Endothelial cell (in vitro differentiated cells): ENCODE measurements around the gene PTPN9. TPM values are rescaled to one million over a fixed set of nuclear protein-coding genes. Genes with fewer than 3 reads are reported as not detected.

Source experiments
- DNase-seq: peaks from one replicate; pipeline ENCODE4 v3.0.0; 2021; ENCODE audit warnings: low spot score
- H3K27ac Mint-ChIP-seq: one replicate; pipeline ENCODE4 v1.8.0; 2021; ENCODE audit warnings: mixed read lengths, inconsistent platforms; ENCODE audit not compliant: unreplicated experiment
- H3K27me3 Mint-ChIP-seq: one replicate; pipeline ENCODE4 v1.8.0; 2021; ENCODE audit warnings: mild to moderate bottlenecking, moderate library complexity, mixed read lengths, inconsistent platforms; ENCODE audit not compliant: unreplicated experiment
- H3K36me3 Mint-ChIP-seq: one replicate; pipeline ENCODE4 v1.8.0; 2021; ENCODE audit warnings: mild to moderate bottlenecking, low read depth, mixed read lengths, inconsistent platforms; ENCODE audit not compliant: unreplicated experiment
- H3K4me1 Mint-ChIP-seq: one replicate; pipeline ENCODE4 v1.8.0; 2021; ENCODE audit warnings: mild to moderate bottlenecking, mixed read lengths, inconsistent platforms; ENCODE audit not compliant: unreplicated experiment
- H3K4me3 Mint-ChIP-seq: one replicate; pipeline ENCODE4 v1.8.0; 2021; ENCODE audit warnings: mild to moderate bottlenecking, mixed read lengths, inconsistent platforms; ENCODE audit not compliant: unreplicated experiment
- H3K9me3 Mint-ChIP-seq: one replicate; pipeline ENCODE4 v1.8.0; 2021; ENCODE audit warnings: mixed read lengths, inconsistent platforms; ENCODE audit not compliant: unreplicated experiment
- total RNA-seq: library from RNA; stranded (reverse); fragmentation: NEBNext Ultra II Directional; extraction: Animal tissue kit (Norgen Biotek cat#: 25700); gene quantifications from one replicate; pipeline ENCODE4 v1.2.1, GENCODE V29; 2021; ENCODE audit not compliant: unreplicated experiment
- TF ChIP-seq, protein P1 (sequence below): fragments of 200-600 bp; sonication (generic); IDR thresholded peaks from one replicate; pipeline ENCODE4 v1.5.0; 2021; ENCODE audit warnings: antibody characterized with exemption; ENCODE audit not compliant: unreplicated experiment

The PTPN9 gene
- total RNA-seq, 1 donor from 2014 or later = 41.9 TPM

DNA sequence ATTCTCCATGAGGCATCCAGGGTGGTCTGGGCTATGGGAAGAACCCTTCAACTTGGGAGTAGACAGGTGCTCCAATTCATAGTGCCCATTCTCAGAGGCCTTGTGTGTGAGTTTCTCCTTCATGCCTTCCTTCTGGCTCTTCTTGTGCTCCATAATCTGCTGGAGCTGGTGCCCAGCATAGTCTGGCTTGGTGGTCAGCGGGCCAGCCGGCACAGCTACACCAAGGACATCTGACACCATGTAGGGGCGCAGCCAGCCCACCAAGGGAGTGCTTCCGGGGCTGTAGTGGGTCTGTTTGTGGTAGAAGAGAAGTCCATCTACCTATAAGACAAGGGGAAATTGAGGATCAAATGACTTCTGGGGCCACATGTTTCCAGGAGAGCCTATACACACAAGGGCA lies 19.2 kb upstream of the PTPN9 start:
- DNase-seq = no peak
- Mint-ChIP-seq H3K27ac (no peak overlapping the region), H3K9me3 (no peaks in the 10 kb centered on the region), H3K4me1 (peaks cover 21% of the 10 kb centered on the region), H3K27me3 (peaks cover 4% of the 10 kb centered on the region), H3K36me3 (peaks cover 30% of the 10 kb centered on the region), H3K4me3 (no peak overlapping the region)
- TF ChIP-seq, protein P1, sequence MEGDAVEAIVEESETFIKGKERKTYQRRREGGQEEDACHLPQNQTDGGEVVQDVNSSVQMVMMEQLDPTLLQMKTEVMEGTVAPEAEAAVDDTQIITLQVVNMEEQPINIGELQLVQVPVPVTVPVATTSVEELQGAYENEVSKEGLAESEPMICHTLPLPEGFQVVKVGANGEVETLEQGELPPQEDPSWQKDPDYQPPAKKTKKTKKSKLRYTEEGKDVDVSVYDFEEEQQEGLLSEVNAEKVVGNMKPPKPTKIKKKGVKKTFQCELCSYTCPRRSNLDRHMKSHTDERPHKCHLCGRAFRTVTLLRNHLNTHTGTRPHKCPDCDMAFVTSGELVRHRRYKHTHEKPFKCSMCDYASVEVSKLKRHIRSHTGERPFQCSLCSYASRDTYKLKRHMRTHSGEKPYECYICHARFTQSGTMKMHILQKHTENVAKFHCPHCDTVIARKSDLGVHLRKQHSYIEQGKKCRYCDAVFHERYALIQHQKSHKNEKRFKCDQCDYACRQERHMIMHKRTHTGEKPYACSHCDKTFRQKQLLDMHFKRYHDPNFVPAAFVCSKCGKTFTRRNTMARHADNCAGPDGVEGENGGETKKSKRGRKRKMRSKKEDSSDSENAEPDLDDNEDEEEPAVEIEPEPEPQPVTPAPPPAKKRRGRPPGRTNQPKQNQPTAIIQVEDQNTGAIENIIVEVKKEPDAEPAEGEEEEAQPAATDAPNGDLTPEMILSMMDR = no peak

DNA sequence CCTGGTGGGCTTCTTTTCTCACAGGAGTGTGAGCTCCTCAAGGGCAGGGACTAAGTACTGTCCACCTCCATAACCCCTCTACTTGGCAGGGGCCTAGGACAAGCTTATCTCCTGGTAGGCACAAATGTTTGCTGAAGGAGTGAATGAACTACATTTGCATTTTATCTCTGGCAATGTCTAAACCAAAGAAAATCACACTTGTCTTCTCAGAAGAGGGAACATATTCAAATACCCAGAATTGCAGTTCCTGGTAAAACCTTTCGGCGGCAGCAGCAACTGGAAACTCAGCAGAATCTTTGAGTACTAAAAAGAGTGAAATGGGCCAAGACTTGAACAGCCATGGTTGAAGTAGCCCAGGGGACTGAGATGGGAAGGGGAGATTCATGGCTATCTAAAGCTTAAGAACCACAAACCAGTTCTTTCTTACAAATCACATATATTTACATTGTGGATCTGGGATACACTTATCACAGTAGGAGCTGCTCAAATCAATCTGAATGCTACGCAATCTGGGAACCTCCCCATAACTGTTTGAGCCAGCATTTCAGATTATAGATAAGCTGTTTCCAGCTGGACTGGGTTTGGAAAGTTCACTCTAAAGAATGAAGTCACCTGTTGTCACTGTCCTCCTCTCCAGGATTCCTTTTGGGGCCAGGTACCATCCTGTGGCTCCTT lies 18.7 kb upstream of the PTPN9 start:
- Mint-ChIP-seq H3K27ac (no peak overlapping the region), H3K4me3 (no peak overlapping the region), H3K36me3 (peaks cover 30% of the 10 kb centered on the region), H3K4me1 (peaks cover 21% of the 10 kb centered on the region), H3K9me3 (no peaks in the 10 kb centered on the region), H3K27me3 (peaks cover 4% of the 10 kb centered on the region)
- TF ChIP-seq, protein P1 = peak; percentile 57
- DNase-seq = peak; percentile 20

DNA sequence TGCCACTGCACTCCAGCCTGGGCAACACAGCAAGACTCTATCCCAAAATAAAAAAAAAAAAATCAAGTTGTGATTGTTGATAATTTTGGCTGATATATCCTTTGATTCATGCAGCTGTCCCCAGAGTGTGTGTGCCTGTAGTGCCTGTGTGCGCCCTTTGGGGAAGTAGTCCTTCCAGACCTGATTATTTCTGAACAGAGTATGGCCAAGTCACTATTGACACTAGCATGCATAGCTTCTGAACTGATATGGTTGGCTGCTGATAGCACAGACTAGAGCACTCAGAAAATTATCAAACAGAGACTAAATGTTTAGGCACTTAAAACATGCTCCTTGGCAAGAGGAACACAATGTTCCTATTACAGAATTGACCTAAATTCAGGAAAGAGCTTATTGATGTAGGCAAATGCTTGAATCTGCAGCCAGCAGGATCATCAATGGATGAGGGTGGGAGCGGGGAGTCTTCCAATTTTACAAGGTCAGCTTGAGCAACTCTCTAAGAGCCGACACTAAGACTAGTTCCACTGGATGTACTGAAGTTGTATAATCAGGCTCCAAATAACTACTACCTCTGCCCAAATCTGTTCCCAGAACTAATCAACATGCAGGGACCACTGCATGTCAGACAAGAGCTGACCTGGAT lies 17.7 kb upstream of the PTPN9 start:
- DNase-seq = no peak
- no peak overlapping the region for H3K27ac Mint-ChIP-seq
- H3K27me3 Mint-ChIP-seq = peaks cover 4% of the 10 kb centered on the region
- H3K36me3 Mint-ChIP-seq = peaks cover 33% of the 10 kb centered on the region
- H3K4me1 Mint-ChIP-seq = peaks cover 21% of the 10 kb centered on the region
- H3K4me3 Mint-ChIP-seq = no peak overlapping the region
- no peaks in the 10 kb centered on the region for H3K9me3 Mint-ChIP-seq
- TF ChIP-seq, protein P1 = no peak

DNA sequence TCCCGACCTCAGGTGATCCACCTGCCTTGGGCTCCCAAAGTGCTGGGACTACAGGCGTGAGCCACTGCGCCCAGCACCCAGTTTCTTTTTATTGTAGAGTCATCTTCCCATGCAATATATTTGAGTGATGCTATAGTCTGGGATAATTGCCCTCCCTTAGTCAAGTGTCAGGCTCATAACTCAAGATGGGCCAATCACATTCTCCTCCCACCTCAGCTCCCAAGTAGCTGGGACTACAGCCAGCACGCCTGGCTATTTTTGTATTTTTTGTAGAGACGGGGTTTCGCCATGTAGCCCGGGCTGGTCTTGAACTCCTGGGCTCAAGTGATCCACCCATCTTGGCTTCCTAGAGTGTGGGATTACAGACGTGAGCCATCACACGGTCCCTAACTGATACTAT lies 15.2 kb upstream of the PTPN9 start:
- DNase-seq = no peak
- Mint-ChIP-seq H3K27me3 (peaks cover 4% of the 10 kb centered on the region), H3K4me1 (peaks cover 19% of the 10 kb centered on the region), H3K4me3 (no peak overlapping the region), H3K36me3 (peaks cover 34% of the 10 kb centered on the region), H3K27ac (no peak overlapping the region), H3K9me3 (no peaks in the 10 kb centered on the region)
- TF ChIP-seq, protein P1 = no peak
